A549 treated with CORT108297 at 1 μM for 4 hours (cell line): Measurements from ENCODE around the gene ECM1. TPM values are rescaled to one million over a fixed set of nuclear protein-coding genes. Genes with fewer than 3 reads are reported as not detected.

ENCODE experiments used
- total RNA-seq: library from RNA; stranded (reverse); fragments of 200-300 nt; extraction: Qiagen RNA extraction; gene quantifications from 5 replicates; pipeline ENCODE4 v1.2.3, GENCODE V29; 2022

ECM1 gene
- 1.8 to 2.3 TPM (median 2.2 TPM) in 5 replicates for total RNA-seq

DNA sequence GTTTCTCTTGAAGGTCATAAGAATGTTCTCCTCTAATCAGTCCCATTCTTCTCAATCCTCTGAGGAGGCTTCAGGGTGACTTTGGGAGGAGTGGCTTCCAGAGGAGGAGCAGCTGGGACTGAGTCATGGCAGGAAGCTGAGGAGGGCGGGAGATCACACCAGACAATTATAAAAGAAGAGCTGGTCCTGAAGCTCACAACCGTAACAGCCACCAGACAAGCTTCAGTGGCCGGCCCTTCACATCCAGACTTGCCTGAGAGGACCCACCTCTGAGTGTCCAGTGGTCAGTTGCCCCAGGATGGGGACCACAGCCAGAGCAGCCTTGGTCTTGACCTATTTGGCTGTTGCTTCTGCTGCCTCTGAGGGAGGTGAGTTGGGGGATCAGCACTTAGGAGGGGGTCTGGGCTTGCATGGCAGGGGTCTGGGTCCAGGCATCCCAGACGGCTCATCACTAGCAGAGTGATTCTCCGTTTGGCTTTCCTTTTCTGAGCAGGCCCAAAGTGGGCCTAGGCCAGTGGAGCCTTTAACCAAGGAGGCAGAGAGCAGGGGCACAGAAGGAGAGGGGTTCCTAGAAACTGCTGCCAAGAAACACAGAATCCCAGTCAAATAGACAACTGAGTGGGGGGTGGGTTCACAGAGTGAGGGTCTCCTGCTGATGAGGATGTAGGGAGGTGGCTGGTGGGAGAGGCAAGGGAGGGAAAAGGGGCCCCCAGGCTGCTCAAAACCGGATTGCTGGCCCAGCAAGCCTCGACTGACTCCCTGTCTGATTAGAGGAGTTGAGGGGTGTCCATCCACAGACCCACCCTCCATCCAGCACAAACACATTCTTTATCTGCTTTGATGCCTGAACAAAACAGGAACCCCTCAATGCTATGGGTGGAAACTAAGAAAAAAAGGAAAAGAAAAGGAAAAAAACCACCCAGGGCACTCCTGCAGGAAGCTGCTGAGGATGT, at the start of gene ECM1:
Gene ECM1, plus strand, starts transcription at position 198 of the 953 bp plus-strand sequence. Its CDS starts 101 bp downstream, at position 299.

DNA sequence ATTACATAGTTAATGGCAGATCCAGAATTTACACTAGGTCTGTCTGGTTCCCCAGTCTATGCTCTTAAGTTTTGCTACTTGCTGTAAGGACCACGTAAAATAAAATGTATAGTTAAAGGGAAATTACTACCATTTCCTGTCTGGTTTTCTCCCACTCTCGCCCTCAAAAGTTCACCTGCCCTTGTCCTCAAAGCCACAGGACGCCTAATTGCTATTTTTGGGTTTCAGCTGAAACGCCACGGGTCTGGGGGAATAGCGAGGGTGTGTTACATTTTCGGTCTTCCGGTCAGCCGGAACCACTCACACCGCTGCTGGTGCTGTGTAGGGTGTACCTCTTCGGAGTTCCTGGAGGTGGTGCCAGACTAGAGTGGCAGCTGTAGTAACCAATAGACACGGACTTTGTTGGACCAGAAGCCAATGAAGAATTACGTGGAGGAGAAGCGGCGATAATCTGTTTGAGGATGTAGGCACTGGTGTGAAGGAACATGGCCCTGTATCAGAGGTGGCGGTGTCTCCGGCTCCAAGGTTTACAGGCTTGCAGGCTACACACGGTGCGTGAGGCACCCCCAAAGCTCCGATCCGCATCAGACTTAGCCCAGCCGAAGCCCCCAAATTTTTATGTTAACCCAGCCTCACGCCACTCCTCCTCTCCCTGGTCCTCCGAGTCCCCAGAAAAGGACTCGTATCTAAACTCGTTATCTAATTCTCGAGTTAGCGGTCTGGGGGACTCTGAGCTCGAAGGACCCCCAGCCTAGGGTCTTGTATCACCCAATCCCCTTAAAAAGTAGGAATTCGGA, 20.7 kb upstream of the ECM1 start, which contains the start of gene TARS2:
Gene TARS2, plus strand, starts transcription at position 454 of the 797 bp plus-strand sequence. Its CDS starts 32 bp downstream, at position 486.

DNA sequence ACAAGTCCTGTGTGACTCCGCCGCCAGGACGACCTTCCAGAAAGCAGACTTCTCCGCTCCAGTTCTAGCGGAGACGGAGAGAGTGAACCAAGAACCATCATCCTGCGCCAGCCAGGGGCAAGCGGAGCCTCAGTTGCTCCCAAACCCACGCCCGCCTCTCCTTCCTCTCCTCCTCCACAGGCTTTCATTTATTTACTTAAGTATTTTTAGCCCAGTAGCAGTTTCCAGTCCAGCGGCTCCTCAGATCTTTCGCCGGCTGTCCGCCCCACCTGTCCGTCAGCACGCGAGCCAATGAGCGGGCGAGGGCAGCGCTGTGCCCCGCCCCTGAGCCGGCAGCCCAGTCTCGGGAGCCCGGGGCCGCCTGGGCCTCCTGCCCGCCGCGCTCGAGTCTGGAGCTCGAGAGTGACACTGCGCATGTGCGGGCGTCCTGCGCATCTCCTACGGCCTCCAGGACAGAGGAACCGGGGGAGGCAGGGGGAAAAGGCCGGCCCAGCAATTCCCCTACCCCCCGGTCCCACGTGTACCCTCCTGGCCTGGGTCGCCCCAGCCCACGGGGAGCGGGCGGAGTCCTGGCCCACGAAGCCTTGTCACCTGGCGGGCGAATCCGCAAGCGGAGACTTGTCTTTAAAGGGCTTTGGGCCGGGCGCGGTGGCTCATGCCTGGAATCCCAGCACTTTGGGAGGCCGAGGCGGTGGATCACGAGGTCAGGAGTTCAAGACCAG, 7.6 kb downstream of the ECM1 start, which contains the start of gene FALEC:
Gene FALEC, plus strand, starts transcription at position 425 of the 722 bp plus-strand sequence.

DNA sequence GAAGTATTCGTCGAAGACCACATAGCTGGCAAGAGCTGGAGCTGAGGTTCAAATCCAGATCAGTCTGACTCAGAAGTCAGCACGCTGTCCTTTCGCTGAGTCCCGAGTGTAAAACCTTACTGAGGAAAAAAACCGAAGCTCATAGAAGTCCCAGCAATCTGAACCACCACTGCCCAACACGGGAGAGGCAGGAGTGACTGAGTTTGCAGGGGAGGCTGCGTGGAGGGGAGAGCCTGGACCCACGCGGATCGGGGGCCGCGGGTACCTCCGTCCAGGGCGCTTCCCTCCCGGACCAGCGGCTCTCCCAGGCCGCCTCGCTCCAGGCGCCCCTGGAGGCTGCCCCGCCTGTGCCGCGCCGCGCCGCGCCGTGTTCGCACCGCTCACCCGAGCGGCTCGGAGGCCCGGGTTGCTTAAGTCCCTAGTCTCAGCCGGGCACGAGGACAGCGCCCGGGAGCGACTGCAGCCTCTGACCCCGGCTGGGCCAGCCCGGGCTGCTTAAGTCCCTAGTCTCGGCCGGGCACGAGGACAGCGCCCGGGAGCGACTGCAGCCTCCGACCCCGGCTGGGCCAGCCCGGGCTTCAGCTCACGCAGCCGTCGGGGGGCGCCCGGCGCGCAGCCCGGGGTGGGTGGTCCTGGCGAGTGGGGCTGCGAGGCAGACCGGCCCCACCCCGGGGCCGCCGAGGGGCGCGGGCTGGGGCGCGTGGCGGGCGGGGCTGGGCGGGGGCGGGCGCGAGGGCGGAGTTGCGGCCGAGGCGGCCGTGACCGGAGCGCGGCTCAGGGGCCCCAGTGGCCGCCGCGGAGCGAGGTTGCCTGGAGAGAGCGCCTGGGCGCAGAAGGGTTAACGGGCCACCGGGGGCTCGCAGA, 41.0 kb downstream of the ECM1 start, which contains the start of gene ADAMTSL4:
Gene ADAMTSL4, plus strand, starts transcription at position 777 of the 864 bp plus-strand sequence. CDS start 2,881 bp downstream, outside the sequence.

Other genes with a start within 250 kb of the ECM1 start
- gene APH1A, start 239.1 kb upstream of the ECM1 start, total RNA-seq: 129 to 145 TPM (median 140 TPM) in 5 replicates
- 0.12 to 0.38 TPM (median 0.22 TPM) in 5 replicates for gene C1orf54, start 235.3 kb upstream of the ECM1 start, total RNA-seq
- 0.63 to 0.86 TPM (median 0.74 TPM) in 5 replicates for gene CIART, start 225.6 kb upstream of the ECM1 start, total RNA-seq
- gene MRPS21, start 214.2 kb upstream of the ECM1 start, total RNA-seq: 82.0 to 83.5 TPM (median 82.3 TPM) in 5 replicates
- 52.4 to 65.2 TPM (median 57.0 TPM) in 5 replicates for gene PRPF3, start 186.6 kb upstream of the ECM1 start, total RNA-seq
- 13.6 to 15.5 TPM (median 14.2 TPM) in 5 replicates for gene RPRD2, start 144.0 kb upstream of the ECM1 start, total RNA-seq
- gene TARS2, start 20.7 kb upstream of the ECM1 start, total RNA-seq: 20.7 to 24.9 TPM (median 23.3 TPM) in 5 replicates
- 0.16 to 0.39 TPM in 2 of 5 replicates, not detected in the others for gene FALEC, start 7.6 kb downstream of the ECM1 start, total RNA-seq
- gene ADAMTSL4, start 41.3 kb downstream of the ECM1 start, total RNA-seq: 3.0 to 5.6 TPM (median 4.6 TPM) in 5 replicates
- 143 to 184 TPM (median 169 TPM) in 5 replicates for gene MCL1, start 71.5 kb downstream of the ECM1 start, total RNA-seq
- gene ENSA, start 121.5 kb downstream of the ECM1 start, total RNA-seq: 123 to 147 TPM (median 134 TPM) in 5 replicates
- gene GOLPH3L, start 189.0 kb downstream of the ECM1 start, total RNA-seq: 12.3 to 18.5 TPM (median 16.0 TPM) in 5 replicates
- 5.7 to 8.8 TPM (median 7.2 TPM) in 5 replicates for gene HORMAD1, start 212.8 kb downstream of the ECM1 start, total RNA-seq